ENCODE measurements around the gene CRYBG3.

CRYBG3 gene

GRCh38 chr3:97810779-97811390 is 10.9 kb upstream of the CRYBG3 start:
- no peak for DNase-seq (ENCODE audit: low read depth)

DNA sequence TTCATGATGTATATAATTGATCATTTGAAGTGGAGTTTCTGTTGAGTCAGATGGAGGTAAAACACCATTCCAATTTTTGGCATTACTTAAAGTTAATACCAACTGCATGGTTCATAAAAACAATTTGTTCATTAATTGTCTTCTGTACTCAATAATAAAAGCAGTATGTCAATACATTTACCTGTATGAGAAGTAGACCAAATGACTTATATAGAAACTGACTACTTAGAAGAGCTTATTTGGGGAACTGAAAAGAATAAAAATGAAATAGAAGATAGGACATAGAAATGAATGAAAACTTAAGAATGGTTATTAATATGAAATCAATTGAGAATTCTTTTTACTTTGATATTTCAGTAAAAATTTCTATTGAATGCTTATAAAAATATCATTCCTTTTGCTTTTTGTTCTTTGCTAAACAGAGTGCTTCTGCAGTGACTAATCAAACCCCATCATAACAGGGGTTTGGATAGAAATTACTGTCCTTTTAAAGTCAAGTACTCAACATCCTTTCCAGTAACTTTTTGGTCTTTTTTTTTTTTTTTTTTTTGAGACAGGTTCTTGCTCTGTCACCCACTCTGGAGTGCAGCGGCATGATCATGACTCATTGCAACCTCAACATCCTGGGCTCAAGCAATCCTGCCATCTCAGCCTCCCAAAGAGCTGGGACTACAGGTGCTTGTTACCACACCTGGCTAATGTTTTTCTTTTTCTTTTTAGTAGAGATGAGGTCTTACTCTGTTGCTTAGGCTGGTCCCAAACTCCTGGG is 6.5 kb upstream of the CRYBG3 start:
- no peak for TF ChIP-seq CTCF (IDR thresholded peaks at IDR 0.05; ENCODE audit: insufficient read depth, low read depth, low read length, missing control alignments)
- H3K4me3 ChIP-seq (ENCODE audit: low read depth, low read length) = no peak overlapping the region
- peak; percentile 17 for DNase-seq (ENCODE audit: low read depth)

More at GRCh38 chr3:97810779-97811390, 10.9 kb upstream of the CRYBG3 start:
- H3K4me3 ChIP-seq (ENCODE audit: low read depth, low read length) = no peak overlapping the region
- no peak for TF ChIP-seq CTCF (IDR thresholded peaks at IDR 0.05; ENCODE audit: insufficient read depth, low read depth, low read length, missing control alignments)

DNA sequence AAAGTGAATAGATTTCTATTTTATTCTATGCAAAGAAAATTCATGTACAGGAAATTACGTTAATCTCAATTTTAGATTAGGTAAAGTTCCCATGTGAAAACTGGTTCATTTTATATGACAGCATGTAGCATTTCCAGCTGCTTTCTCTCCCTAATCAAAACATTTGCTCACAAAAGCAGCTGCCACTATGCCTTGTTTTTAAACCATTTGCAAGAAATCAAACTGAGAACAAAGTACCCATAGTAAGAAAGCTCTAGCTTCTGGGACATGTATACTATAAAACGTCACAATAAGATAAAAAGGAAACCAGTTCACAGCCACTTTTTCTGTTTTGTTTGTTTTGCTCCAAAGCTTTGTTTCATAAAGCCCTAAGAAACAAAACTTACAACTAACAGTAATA is 5.0 kb upstream of the CRYBG3 start:
- no peak for TF ChIP-seq CTCF (IDR thresholded peaks at IDR 0.05; ENCODE audit: insufficient read depth, low read depth, low read length, missing control alignments)
- H3K4me3 ChIP-seq (ENCODE audit: low read depth, low read length) = no peak overlapping the region
- no peak for DNase-seq (ENCODE audit: low read depth)

GRCh38 chr3:97817965-97818364 is 3.8 kb upstream of the CRYBG3 start:
- TF ChIP-seq CTCF (IDR thresholded peaks at IDR 0.05; ENCODE audit: insufficient read depth, low read depth, low read length, missing control alignments) = no peak
- DNase-seq (ENCODE audit: low read depth) = no peak
- H3K4me3 ChIP-seq (ENCODE audit: low read depth, low read length) = no peak overlapping the region

GRCh38 chr3:97820780-97821179 is 1.0 kb upstream of the CRYBG3 start:
- peak overlapping the region; percentile 89 for H3K4me3 ChIP-seq (ENCODE audit: low read depth, low read length)
- TF ChIP-seq CTCF (IDR thresholded peaks at IDR 0.05; ENCODE audit: insufficient read depth, low read depth, low read length, missing control alignments) = no peak
- no peak for DNase-seq (ENCODE audit: low read depth)

DNA sequence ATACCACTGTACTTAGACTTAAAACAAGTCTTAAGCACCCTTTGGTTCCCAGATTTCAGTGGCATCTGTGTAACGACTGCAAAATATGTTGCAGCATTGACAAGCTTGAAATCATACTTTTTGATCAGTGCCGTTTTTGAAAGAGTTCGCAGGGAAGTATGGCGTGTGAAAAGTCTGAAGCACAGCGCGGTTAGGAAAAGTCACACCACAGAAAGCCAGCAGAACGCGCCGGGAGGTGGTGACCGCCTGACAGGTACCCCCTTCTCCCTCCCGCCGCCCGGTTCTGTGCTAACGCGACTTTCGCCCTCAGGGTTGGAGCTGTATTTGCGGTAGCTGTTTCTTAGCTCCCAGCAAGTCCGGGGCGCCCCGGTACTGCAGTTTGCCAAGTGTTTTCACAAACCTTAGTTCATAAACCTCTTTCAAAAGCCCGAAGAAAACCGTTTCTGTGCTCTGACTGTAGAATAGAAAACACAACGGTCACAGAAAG is 481 bp upstream of the CRYBG3 start:
- peak overlapping the region; percentile 89 for H3K4me3 ChIP-seq (ENCODE audit: low read depth, low read length)
- DNase-seq (ENCODE audit: low read depth) = no peak
- TF ChIP-seq CTCF (IDR thresholded peaks at IDR 0.05; ENCODE audit: insufficient read depth, low read depth, low read length, missing control alignments) = no peak
